HCT116 (cell line): ENCODE data around the gene CERS5. TPM values are rescaled to one million over a fixed set of nuclear protein-coding genes. Genes with fewer than 3 reads are reported as not detected.
"Not testable (repeated sequence)": the region's sequence is repeated elsewhere in the genome, so short reads cannot be mapped to it uniquely, and the experiment has no call there.

Experiments used
- ATAC-seq: fragments of 200-7000 bp; cut with Tn5 transposase; 2 replicates; pipeline ENCODE4 v1.9.1; 2020; ENCODE audit warnings: mild to moderate bottlenecking, moderate library complexity
- BruUV-seq: library from RNA; stranded (reverse); fragments of 400-500 nt; replicated peaks from 2 replicates; lab custom pipeline; 2021; lab: Mats Ljungman, UMichigan
- CTCF ChIA-PET: fragments of 300-600 bp; sonication (Branson Sonifier 250); formaldehyde crosslinking; loops from one replicate; lab custom pipeline; 2021; ENCODE audit warnings: antibody characterized with exemption; lab: Charles Lee
- POLR2A ChIA-PET: fragments of 300-600, 350-600 bp; sonication (Branson Sonifier 250); formaldehyde crosslinking; loops from one replicate; lab custom pipeline; 2021; ENCODE audit warnings: antibody characterized with exemption; lab: Charles Lee
- RAD21 ChIA-PET, 2 experiments: fragments of 300-600 bp; sonication (Branson Sonifier 250); formaldehyde crosslinking; loops; one replicate each; lab custom pipeline; 2023; ENCODE audit warnings: low total read pairs in 2 of 2; ENCODE audit not compliant: uncharacterized antibody in 2 of 2, unreplicated experiment in 2 of 2, low non-redundant PET in 1 of 2; lab: Charles Lee
- DNase-seq: peaks from one replicate; pipeline ENCODE4 v3.0.0-alpha.2; 2010; ENCODE audit warnings: low read depth, low spot score
- H2AFZ ChIP-seq: fragments of 200-600 bp; shearing (Covaris generic), sonication (generic); 2 replicates; pipeline ENCODE4 v1.6.1; 2017; ENCODE audit warnings: low read depth, mixed run types, mixed read lengths, antibody characterized with exemption, low read length; ENCODE audit not compliant: poor library complexity, severe bottlenecking
- H3K27ac ChIP-seq: 2 replicates; pipeline ENCODE4 v1.5.1; 2012; ENCODE audit warnings: low read depth, low read length
- H3K27me3 ChIP-seq: fragments of 200-600 bp; sonication (generic); 2 replicates; pipeline ENCODE4 v1.6.1; 2016; ENCODE audit warnings: mixed run types, low read length, mixed read lengths; ENCODE audit not compliant: insufficient read depth
- H3K36me3 ChIP-seq, 2 experiments: fragments of 200-500 bp in 1 of 2; fragments of 200-600 bp in 1 of 2; sonication (Bioruptor generic) in 1 of 2; sonication (generic) in 1 of 2; 2 replicates each; pipeline versions ENCODE4 v1.5.1 to v1.6.1; 2014 to 2016; ENCODE audit warnings: low read length in 2 of 2, inconsistent platforms in 1 of 2, mixed read lengths in 1 of 2, mixed run types in 1 of 2; ENCODE audit not compliant: insufficient read depth in 2 of 2, control insufficient read depth in 1 of 2
- H3K4me1 ChIP-seq, 2 experiments: fragments of 200-600 bp in 1 of 2; sonication (generic) in 1 of 2; 2 replicates each; pipeline versions ENCODE4 v1.5.1 to v1.6.1; 2012 to 2017; ENCODE audit warnings: low read length in 2 of 2, inconsistent platforms in 1 of 2, mild to moderate bottlenecking in 1 of 2, mixed read lengths in 1 of 2, mixed run types in 1 of 2, moderate library complexity in 1 of 2; ENCODE audit not compliant: insufficient read depth in 2 of 2, control insufficient read depth in 1 of 2
- H3K4me2 ChIP-seq: fragments of 200-600 bp; sonication (generic); 2 replicates; pipeline ENCODE4 v1.6.1; 2017; ENCODE audit warnings: mixed run types, low read length, mixed read lengths
- H3K4me3 ChIP-seq, 2 experiments: fragments of 200-600 bp in 1 of 2; sonication (generic) in 1 of 2; replicated peaks in 1 of 2; 2 replicates each; pipeline ENCODE4 v1.5.1; 2011 to 2016; ENCODE audit warnings: low read length in 2 of 2, control low read depth in 1 of 2, low read depth in 1 of 2, mild to moderate bottlenecking in 1 of 2, mixed read lengths in 1 of 2, mixed run types in 1 of 2
- H3K79me2 ChIP-seq: fragments of 200-600 bp; sonication (generic); 2 replicates; pipeline ENCODE4 v1.6.1; 2017; ENCODE audit warnings: mild to moderate bottlenecking, mixed run types, low read length, moderate library complexity, mixed read lengths; ENCODE audit not compliant: insufficient read depth
- H3K9ac ChIP-seq: fragments of 200-600 bp; sonication (generic); 2 replicates; pipeline ENCODE4 v1.6.1; 2016; ENCODE audit warnings: low read length, mixed read lengths
- H3K9me2 ChIP-seq: fragments of 200-600 bp; sonication (generic), shearing (Covaris generic); 2 replicates; pipeline ENCODE4 v1.6.1; 2017; ENCODE audit warnings: mixed run types, mild to moderate bottlenecking, moderate library complexity; ENCODE audit not compliant: insufficient read depth
- H3K9me3 ChIP-seq, 2 experiments: fragments of 200-500 bp in 1 of 2; fragments of 200-600 bp in 1 of 2; sonication (Bioruptor generic) in 1 of 2; sonication (generic) in 1 of 2; 2 replicates each; pipeline ENCODE4 v1.6.1; 2014 to 2017; ENCODE audit warnings: low read length in 2 of 2, mixed read lengths in 2 of 2, inconsistent platforms in 1 of 2, low read depth in 1 of 2, mild to moderate bottlenecking in 1 of 2, mixed run types in 1 of 2, moderate library complexity in 1 of 2; ENCODE audit not compliant: control insufficient read depth in 1 of 2, insufficient read depth in 1 of 2
- H4K20me1 ChIP-seq: fragments of 200-600 bp; sonication (generic), shearing (Covaris generic); 2 replicates; pipeline ENCODE4 v1.6.1; 2017; ENCODE audit warnings: mixed run types, mild to moderate bottlenecking, moderate library complexity; ENCODE audit not compliant: insufficient read depth
- CEBPB ChIP-seq: IDR thresholded peaks from 2 replicates; pipeline ENCODE4 v1.6.1; 2012; ENCODE audit warnings: low read depth
- EZH2 ChIP-seq: fragments of 200-600 bp; sonication (generic); IDR thresholded peaks from 2 replicates; pipeline ENCODE4 v1.6.1; 2017; ENCODE audit warnings: antibody characterized with exemption, mixed run types
- POLR2A ChIP-seq: IDR thresholded peaks from 2 replicates; pipeline ENCODE4 v1.7.0; 2011; ENCODE audit warnings: borderline replicate concordance; ENCODE audit not compliant: insufficient read depth, insufficient read length; ENCODE audit errors: extremely low read depth
- POLR2AphosphoS5 ChIP-seq: IDR thresholded peaks from 2 replicates; pipeline ENCODE4 v1.6.1; 2011; ENCODE audit warnings: mild to moderate bottlenecking, low read depth, low read length, moderate library complexity
- RAD21 ChIP-seq: IDR thresholded peaks from 2 replicates; pipeline ENCODE4 v1.6.1; 2012; ENCODE audit warnings: low read depth, mild to moderate bottlenecking
- SP1 ChIP-seq: IDR thresholded peaks from 2 replicates; pipeline ENCODE4 v1.6.1; 2012; ENCODE audit warnings: low read depth
- YY1 ChIP-seq: IDR thresholded peaks from 2 replicates; pipeline ENCODE4 v1.6.1; 2011; ENCODE audit warnings: low read length, low read depth, moderate library complexity, mild to moderate bottlenecking; ENCODE audit not compliant: insufficient replicate concordance; ENCODE audit errors: extremely low read depth
- ZFX ChIP-seq: fragments of 450-650 bp; IDR thresholded peaks from 2 replicates; pipeline ENCODE4 v1.6.1; 2017
- intact Hi-C: fragments of 100-400 bp; cut with micrococcal nuclease; formaldehyde crosslinking; loops from 2 replicates; pipeline ENCODE4 v1.10.0; 2022
- total RNA-seq: library from RNA; stranded (reverse); gene quantifications from one replicate; pipeline ENCODE4 v1.2.1, GENCODE V29; 2021; ENCODE audit not compliant: unreplicated experiment
- TF ChIP-seq, protein P1 (sequence below), 3 experiments: fragments of 200-600 bp in 1 of 3; sonication (generic) in 1 of 3; IDR thresholded peaks in 2 of 3; conservative IDR thresholded peaks in 1 of 3; 2 replicates each; pipeline ENCODE4 v1.5.1; 2012 to 2017; ENCODE audit warnings: low read depth in 2 of 3, low read length in 2 of 3, antibody characterized with exemption in 1 of 3, borderline replicate concordance in 1 of 3, control low read depth in 1 of 3, mild to moderate bottlenecking in 1 of 3, mixed read lengths in 1 of 3, mixed run types in 1 of 3, moderate library complexity in 1 of 3; ENCODE audit not compliant: insufficient read depth in 1 of 3
- TF ChIP-seq, protein P2 (sequence below): IDR thresholded peaks from 2 replicates; pipeline ENCODE4 v1.6.1; 2012

CERS5 gene
- total RNA-seq, 1 experiment from 2014 or later, result 33.4 TPM

DNA sequence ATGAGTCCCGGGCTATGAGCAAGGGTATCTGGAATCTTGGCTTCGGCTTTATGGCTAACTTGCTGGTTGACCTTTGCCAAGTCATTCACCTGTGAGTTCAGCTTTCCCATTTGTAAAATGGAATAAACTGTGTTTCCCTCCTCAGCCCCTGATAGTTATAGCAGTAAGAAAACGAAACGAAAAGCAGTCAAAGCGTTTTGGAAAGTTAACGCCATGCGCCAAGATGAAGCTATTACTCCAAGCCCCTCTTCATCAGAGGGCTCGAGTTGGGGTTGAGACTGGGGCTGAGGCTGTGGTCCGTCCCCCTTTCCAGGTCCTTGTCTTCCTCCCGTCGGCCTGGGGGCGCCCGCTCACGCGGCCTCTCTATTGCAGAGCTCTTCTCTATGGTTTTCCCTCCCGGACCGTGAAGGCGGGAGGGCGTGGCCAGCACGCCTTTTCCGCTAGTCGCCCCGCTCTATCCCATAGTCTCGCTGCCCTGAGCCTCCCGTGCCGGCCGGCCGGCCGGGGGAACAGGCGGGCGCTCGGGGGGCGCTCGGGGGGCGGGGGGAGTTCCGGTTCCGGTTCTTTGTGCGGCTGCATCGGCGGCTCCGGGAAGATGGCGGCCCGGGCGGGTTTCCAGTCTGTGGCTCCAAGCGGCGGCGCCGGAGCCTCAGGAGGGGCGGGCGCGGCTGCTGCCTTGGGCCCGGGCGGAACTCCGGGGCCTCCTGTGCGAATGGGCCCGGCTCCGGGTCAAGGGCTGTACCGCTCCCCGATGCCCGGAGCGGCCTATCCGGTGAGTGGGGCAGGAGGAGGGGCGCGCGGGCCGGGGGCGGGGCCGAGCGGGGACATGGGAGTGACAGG is 82.2 kb downstream of the CERS5 start, which contains the start of gene SMARCD1:
TSS of gene SMARCD1 (plus strand) at position 568 of the 840 bp plus-strand sequence. CDS start at position 596, 28 bp downstream.
- POLR2A ChIA-PET, result interaction anchor here (0.6 to 2.2 kb wide), 10 partner anchors 17 to 998 kb away, joined by 3 to 20 read pairs (median 3); partner anchors contain the start of genes CERS5, COX14 and TMBIM6
- BruUV-seq, result TSS peak; percentile 95

DNA sequence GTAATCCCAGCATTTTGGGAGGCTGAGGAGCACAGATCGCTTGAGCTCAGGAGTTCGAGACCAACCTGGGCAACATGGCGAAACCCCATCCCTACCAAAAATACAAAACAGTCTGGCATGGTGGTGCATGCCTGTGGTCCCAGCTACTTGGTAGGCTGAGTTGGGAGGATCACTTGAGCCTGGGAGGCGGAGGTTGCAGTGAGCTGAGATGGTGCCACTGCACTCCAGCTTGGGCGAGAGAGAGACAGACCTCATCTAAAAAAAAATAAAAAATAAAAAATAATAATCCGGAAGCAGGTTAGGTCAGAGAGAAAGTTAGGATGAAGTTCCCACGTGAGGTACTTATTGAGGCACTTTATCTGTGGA is 82.8 kb downstream of the CERS5 start:
- Histone ChIP-seq H3K79me2 (peaks cover 12% of the 10 kb centered on the region), H3K4me3 (peak overlapping the region; percentile 70 to 77), H3K27ac (peak overlapping the region; percentile 59), H3K4me1 (peaks cover 5 to 21% of the 10 kb centered on the region in 2 experiments), H3K36me3 (peaks cover 18 to 30% of the 10 kb centered on the region in 2 experiments), H3K4me2 (peak overlapping the region; percentile 85), H3K9ac (peak overlapping the region; percentile 77)
- H3K9me2 ChIP-seq, BruUV-seq, DNase-seq, H2AFZ ChIP-seq, H3K9me3 ChIP-seq, ATAC-seq, H4K20me1 ChIP-seq, H3K27me3 ChIP-seq: not testable (repeated sequence)
- CTCF ChIA-PET, result interaction anchor here (0.6 to 2.8 kb wide), 13 partner anchors 8 to 241 kb away, joined by 3 to 33 read pairs (median 4); partner anchors contain the start of genes BCDIN3D, CERS5, COX14 and LIMA1
- RAD21 ChIA-PET, result interaction anchor here (0.7 to 1.6 kb wide), 3 partner anchors 28 to 74 kb away, joined by 6 to 7 read pairs (median 6); partner anchors contain the start of gene COX14 (in 1 of the 2)
- POLR2A ChIA-PET, result interaction anchor here (0.7 to 2.2 kb wide), 9 partner anchors 16 to 343 kb away, joined by 3 to 20 read pairs (median 3); partner anchors contain the start of genes CERS5, COX14 and TMBIM6
- intact Hi-C loops, result loop anchor here (10.0 kb wide), 1 partner anchor 320 kb away; the partner anchor contains the start of gene LARP4

More for the DNA sequence above, 82.2 kb downstream of the CERS5 start, which contains the start of gene SMARCD1:
- Histone ChIP-seq H3K36me3 (peaks cover 24 to 36% of the 10 kb centered on the region in 2 experiments), H3K27ac (peak within 1 kb of the TSS; percentile 59), H3K9ac (peak within 1 kb of the TSS; percentile 77), H3K4me2 (peak within 1 kb of the TSS; percentile 85), H3K4me1 (peaks cover 5 to 21% of the 10 kb centered on the region in 2 experiments), H2AFZ (no peak within 1 kb of the TSS), H3K4me3 (peak within 1 kb of the TSS; percentile 70 to 77), H3K9me3 (no peaks in the 10 kb centered on the region), H3K79me2 (peaks cover 12% of the 10 kb centered on the region), H3K27me3 (no peaks in the 10 kb centered on the region), H4K20me1 (peaks cover 4% of the 10 kb centered on the region; the same call in 1 of the 2 replicates), H3K9me2 (no peaks in the 10 kb centered on the region)
- ChIA-PET RAD21 (interaction anchor here (0.7 to 1.6 kb wide), 3 partner anchors 27 to 74 kb away, joined by 6 to 7 read pairs (median 6); partner anchors contain the start of gene COX14 (in 1 of the 2)), CTCF (interaction anchor here (0.5 to 2.8 kb wide), 16 partner anchors 9 to 794 kb away, joined by 3 to 33 read pairs (median 4); partner anchors contain the start of genes BCDIN3D, CERS5, COX14 and GPD1)
- ATAC-seq (peak; percentile 89), DNase-seq (peak; percentile 81)
- intact Hi-C loops, result loop anchor here (5.0 to 10.0 kb wide), 2 partner anchors 227 to 320 kb away; partner anchors contain the start of gene LARP4
- TF ChIP-seq CEBPB (no peak), POLR2AphosphoS5 (peak; percentile 76), EZH2 (no peak), SP1 (peak; percentile 54; the same call in 1 of the 2 replicates), POLR2A (peak; percentile 50), ZFX (peak; percentile 51; the same call in 1 of the 2 replicates), RAD21 (no peak), YY1 (peak; percentile 77)
- TF ChIP-seq, protein P1, sequence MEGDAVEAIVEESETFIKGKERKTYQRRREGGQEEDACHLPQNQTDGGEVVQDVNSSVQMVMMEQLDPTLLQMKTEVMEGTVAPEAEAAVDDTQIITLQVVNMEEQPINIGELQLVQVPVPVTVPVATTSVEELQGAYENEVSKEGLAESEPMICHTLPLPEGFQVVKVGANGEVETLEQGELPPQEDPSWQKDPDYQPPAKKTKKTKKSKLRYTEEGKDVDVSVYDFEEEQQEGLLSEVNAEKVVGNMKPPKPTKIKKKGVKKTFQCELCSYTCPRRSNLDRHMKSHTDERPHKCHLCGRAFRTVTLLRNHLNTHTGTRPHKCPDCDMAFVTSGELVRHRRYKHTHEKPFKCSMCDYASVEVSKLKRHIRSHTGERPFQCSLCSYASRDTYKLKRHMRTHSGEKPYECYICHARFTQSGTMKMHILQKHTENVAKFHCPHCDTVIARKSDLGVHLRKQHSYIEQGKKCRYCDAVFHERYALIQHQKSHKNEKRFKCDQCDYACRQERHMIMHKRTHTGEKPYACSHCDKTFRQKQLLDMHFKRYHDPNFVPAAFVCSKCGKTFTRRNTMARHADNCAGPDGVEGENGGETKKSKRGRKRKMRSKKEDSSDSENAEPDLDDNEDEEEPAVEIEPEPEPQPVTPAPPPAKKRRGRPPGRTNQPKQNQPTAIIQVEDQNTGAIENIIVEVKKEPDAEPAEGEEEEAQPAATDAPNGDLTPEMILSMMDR (IDR thresholded peaks at IDR 0.05 in 2 of 3, conservative IDR thresholded peaks at IDR 0.05 in 1 of 3; ENCODE audit: borderline replicate concordance in 1 of 3, insufficient read depth in 1 of 3, low read depth in 2 of 3, low read length in 2 of 3), result peak; percentile 45 to 60 (median 56); a peak in 4 of 6 replicates
- TF ChIP-seq, protein P2, sequence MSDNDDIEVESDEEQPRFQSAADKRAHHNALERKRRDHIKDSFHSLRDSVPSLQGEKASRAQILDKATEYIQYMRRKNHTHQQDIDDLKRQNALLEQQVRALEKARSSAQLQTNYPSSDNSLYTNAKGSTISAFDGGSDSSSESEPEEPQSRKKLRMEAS, result peak; percentile 42; the same call in 1 of the 2 replicates
